Loucy (cell line): ENCODE results near the gene TXNRD1.

Source experiments
- CTCF ChIP-seq: fragments of 200-600 bp; sonication (generic); conservative IDR thresholded peaks from 2 replicates; pipeline ENCODE4 v1.5.1; 2014; ENCODE audit warnings: mild to moderate bottlenecking, antibody characterized with exemption, low read length
- EZH2phosphoT487 ChIP-seq: fragments of 200-600 bp; IDR thresholded peaks from 2 replicates; pipeline ENCODE4 v1.6.1; 2018; ENCODE audit warnings: antibody characterized with exemption, mild to moderate bottlenecking, moderate library complexity, borderline replicate concordance

GRCh38 chr12:104316936-104317335 is 101.4 kb downstream of the TXNRD1 start:
- TF ChIP-seq CTCF (no peak), EZH2phosphoT487 (no peak)
